ENCODE data around the gene KDM3B.

- no peak for TF ChIP-seq GATA2 (IDR thresholded peaks at IDR 0.05; ENCODE audit: low read depth, low read length)
- no peak for TF ChIP-seq GATA3 (IDR thresholded peaks at IDR 0.05; ENCODE audit: low read depth, low read length)
Measured at GRCh38 chr5:138372653-138373052, 20.2 kb downstream of the KDM3B start.
